Chondrocyte (in vitro differentiated cells): ENCODE data around the gene DAPK1. TPM values are rescaled to one million over a fixed set of nuclear protein-coding genes. Genes with fewer than 3 reads are reported as not detected.

Experiments
- DNase-seq: peaks from one replicate; pipeline ENCODE4 v3.0.0; 2021; ENCODE audit warnings: mixed read lengths, low spot score
- H3K27ac Mint-ChIP-seq: one replicate; pipeline ENCODE4 v1.8.0; 2021; ENCODE audit warnings: mild to moderate bottlenecking, moderate library complexity, mixed read lengths; ENCODE audit not compliant: unreplicated experiment
- H3K27me3 Mint-ChIP-seq: 2 replicates; pipeline ENCODE4 v1.8.0; 2021; ENCODE audit warnings: low read depth, mixed read lengths
- H3K36me3 Mint-ChIP-seq: 2 replicates; pipeline ENCODE4 v1.8.0; 2021; ENCODE audit warnings: low read depth, mixed read lengths
- H3K4me1 Mint-ChIP-seq: 2 replicates; pipeline ENCODE4 v1.8.0; 2021; ENCODE audit warnings: low read depth, mild to moderate bottlenecking, mixed read lengths
- H3K4me3 Mint-ChIP-seq: one replicate; pipeline ENCODE4 v1.8.0; 2021; ENCODE audit warnings: mild to moderate bottlenecking, moderate library complexity, mixed read lengths; ENCODE audit not compliant: unreplicated experiment
- H3K9me3 Mint-ChIP-seq: 2 replicates; pipeline ENCODE4 v1.8.0; 2021; ENCODE audit warnings: low read depth, mixed read lengths
- total RNA-seq: library from RNA; stranded (reverse); gene quantifications from 3 replicates; pipeline ENCODE4 v1.2.1, GENCODE V29; 2021
- TF ChIP-seq, protein P1 (sequence below): fragments of 200-600 bp; sonication (generic); IDR thresholded peaks from 2 replicates; pipeline ENCODE4 v1.5.0; 2021; ENCODE audit warnings: antibody characterized with exemption, mild to moderate bottlenecking, moderate library complexity

Gene DAPK1
- total RNA-seq, 1 donor from 2014 or later, result 87.9 TPM

GRCh38 chr9:87513880-87514535 is 16.3 kb downstream of the DAPK1 start:
- Mint-ChIP-seq H3K9me3 (peaks cover 3% of the 10 kb centered on the region), H3K4me3 (no peak overlapping the region), H3K27me3 (no peaks in the 10 kb centered on the region), H3K36me3 (peaks cover 25% of the 10 kb centered on the region), H3K4me1 (peaks cover 53% of the 10 kb centered on the region), H3K27ac (no peak overlapping the region)
- TF ChIP-seq, protein P1, sequence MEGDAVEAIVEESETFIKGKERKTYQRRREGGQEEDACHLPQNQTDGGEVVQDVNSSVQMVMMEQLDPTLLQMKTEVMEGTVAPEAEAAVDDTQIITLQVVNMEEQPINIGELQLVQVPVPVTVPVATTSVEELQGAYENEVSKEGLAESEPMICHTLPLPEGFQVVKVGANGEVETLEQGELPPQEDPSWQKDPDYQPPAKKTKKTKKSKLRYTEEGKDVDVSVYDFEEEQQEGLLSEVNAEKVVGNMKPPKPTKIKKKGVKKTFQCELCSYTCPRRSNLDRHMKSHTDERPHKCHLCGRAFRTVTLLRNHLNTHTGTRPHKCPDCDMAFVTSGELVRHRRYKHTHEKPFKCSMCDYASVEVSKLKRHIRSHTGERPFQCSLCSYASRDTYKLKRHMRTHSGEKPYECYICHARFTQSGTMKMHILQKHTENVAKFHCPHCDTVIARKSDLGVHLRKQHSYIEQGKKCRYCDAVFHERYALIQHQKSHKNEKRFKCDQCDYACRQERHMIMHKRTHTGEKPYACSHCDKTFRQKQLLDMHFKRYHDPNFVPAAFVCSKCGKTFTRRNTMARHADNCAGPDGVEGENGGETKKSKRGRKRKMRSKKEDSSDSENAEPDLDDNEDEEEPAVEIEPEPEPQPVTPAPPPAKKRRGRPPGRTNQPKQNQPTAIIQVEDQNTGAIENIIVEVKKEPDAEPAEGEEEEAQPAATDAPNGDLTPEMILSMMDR, result no peak
- DNase-seq, result no peak

GRCh38 chr9:87515006-87515405 is 17.3 kb downstream of the DAPK1 start:
- Mint-ChIP-seq H3K9me3 (peaks cover 3% of the 10 kb centered on the region), H3K36me3 (peaks cover 23% of the 10 kb centered on the region), H3K4me1 (peaks cover 53% of the 10 kb centered on the region), H3K27me3 (no peaks in the 10 kb centered on the region), H3K27ac (no peak overlapping the region), H3K4me3 (no peak overlapping the region)
- DNase-seq, result no peak
- TF ChIP-seq, protein P1, result no peak

DNA sequence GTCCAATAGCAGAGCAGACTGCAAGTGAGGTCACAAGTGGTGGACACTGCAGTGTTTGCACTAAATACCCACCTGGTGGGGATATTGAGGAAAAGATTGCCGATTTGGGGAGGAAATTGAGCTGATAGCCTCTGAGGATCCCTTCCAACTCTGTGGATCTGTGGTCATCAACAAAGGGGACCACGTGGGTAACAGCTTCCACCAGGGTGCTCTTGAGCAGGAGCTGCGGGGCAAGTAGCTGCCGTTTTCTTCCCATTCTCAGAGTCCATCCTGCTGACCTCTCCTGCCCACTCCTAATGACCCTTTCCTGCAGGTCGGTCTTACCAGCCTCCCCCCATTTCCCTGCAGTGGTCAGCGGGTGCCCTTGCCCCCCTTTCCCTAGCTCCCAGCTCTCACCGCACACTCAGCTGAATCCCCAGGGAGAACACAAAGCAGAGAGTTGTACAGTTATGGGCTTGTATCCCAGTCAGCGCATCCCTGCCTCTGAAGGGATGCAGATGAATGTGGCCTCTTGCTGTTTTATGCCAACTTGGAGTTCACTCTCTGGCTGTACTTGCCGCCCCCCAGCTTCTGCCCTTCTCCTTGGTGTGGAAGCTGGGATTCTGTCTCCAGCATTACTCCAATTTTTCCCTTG is 18.0 kb downstream of the DAPK1 start:
- H3K27me3 Mint-ChIP-seq, result no peaks in the 10 kb centered on the region
- peaks cover 3% of the 10 kb centered on the region for H3K9me3 Mint-ChIP-seq
- TF ChIP-seq, protein P1, result no peak
- H3K27ac Mint-ChIP-seq, result peak overlapping the region; percentile 65
- H3K4me1 Mint-ChIP-seq, result peaks cover 53% of the 10 kb centered on the region
- no peak for DNase-seq
- peaks cover 20% of the 10 kb centered on the region for H3K36me3 Mint-ChIP-seq
- H3K4me3 Mint-ChIP-seq, result no peak overlapping the region

- peaks cover 50% of the 10 kb centered on the region for H3K4me1 Mint-ChIP-seq
- H3K27me3 Mint-ChIP-seq, result no peaks in the 10 kb centered on the region
- TF ChIP-seq, protein P1, result no peak
- no peak for DNase-seq
- H3K27ac Mint-ChIP-seq, result peak overlapping the region; percentile 57
- H3K36me3 Mint-ChIP-seq, result peaks cover 19% of the 10 kb centered on the region
- H3K4me3 Mint-ChIP-seq, result no peak overlapping the region
- peaks cover 3% of the 10 kb centered on the region for H3K9me3 Mint-ChIP-seq
Measured at GRCh38 chr9:87516222-87516925, 18.7 kb downstream of the DAPK1 start.

DNA sequence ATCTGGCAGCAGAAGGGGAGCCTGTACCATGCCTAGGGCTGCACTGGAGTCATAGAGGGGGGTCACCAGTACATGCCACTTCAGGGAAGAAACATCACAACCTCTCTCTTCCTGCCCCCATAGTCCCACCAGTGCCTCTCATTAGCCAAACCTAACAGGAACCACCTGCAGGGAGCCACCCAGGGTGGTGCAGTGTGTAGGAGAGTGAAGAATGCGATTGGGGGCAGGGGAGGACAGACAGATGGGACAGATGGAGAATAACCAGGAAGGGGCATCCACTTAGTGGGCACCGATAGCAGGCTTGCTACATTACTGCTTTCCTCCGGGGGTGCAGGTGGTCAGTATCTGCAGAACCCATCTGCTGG is 19.2 kb downstream of the DAPK1 start:
- H3K27me3 Mint-ChIP-seq, result no peaks in the 10 kb centered on the region
- peaks cover 21% of the 10 kb centered on the region for H3K36me3 Mint-ChIP-seq
- TF ChIP-seq, protein P1, result no peak
- H3K9me3 Mint-ChIP-seq, result peaks cover 3% of the 10 kb centered on the region
- no peak for DNase-seq
- no peak overlapping the region for H3K27ac Mint-ChIP-seq
- H3K4me3 Mint-ChIP-seq, result no peak overlapping the region
- H3K4me1 Mint-ChIP-seq, result peaks cover 48% of the 10 kb centered on the region
